ENCODE results near the gene CTF1. TPM values are rescaled to one million over a fixed set of nuclear protein-coding genes. Genes with fewer than 3 reads are reported as not detected.

The CTF1 gene
- total RNA-seq, 4 donors from 2014 or later: 2.6 to 7.5 (median 5.6) TPM

DNA sequence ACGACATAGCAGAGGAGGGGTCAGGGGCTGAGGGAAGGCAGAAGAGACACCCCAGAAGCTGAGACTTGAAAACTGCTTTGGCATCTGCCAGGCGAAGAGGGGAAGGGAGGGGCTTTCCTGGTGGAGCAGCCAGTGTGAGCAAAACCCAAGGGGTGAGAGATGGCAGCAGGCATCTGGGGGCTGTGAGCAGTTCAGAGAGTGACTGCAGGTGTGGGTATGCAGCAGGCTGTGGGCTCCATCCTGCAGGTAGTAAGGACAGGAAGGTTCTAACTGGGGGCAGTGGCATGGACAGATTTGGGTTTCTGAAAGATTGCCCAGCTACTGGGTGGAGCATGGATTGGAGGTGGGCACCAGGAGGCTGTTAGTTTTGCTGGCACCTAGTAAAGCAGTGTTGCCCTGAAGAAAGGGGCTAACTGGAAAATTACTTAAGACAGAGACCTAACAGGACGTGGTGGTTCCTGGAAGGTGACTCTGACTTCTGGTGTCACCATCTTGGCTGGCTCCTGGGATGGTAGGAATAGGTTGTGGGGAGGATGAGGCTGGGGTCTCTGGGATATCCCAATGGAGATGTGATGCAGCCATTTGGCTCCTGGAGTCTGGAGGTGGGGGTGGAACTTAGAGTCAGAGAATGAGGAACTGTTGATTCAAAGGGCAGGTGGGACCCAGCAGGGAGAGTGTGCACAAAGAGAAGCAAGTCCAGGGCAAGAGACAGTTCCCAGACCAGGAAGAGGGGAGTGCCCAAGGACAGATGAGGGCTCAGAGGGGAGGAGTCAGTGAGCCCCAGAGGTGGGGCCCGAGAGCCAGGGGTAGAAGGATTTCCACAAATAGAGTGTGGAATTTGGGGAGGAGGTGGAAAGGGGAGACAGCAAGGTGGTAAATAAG is 13.7 kb upstream of the CTF1 start:
- Histone ChIP-seq H3K27me3 (no peaks in the 10 kb centered on the region), H3K4me1 (peaks cover 0 to 4% of the 10 kb centered on the region in 2 donors), H3K9me3 (no peaks in the 10 kb centered on the region), H3K36me3 (peaks cover 0 to 3% of the 10 kb centered on the region in 2 donors), H3K4me3 (replicated peaks in 1 of 3) (no peak overlapping the region), H3K27ac (peak overlapping the region in 1 of 3 donors; percentile 38)
- intact Hi-C loops (cut with DNase I): no loop called here
- TF ChIP-seq, protein P1, sequence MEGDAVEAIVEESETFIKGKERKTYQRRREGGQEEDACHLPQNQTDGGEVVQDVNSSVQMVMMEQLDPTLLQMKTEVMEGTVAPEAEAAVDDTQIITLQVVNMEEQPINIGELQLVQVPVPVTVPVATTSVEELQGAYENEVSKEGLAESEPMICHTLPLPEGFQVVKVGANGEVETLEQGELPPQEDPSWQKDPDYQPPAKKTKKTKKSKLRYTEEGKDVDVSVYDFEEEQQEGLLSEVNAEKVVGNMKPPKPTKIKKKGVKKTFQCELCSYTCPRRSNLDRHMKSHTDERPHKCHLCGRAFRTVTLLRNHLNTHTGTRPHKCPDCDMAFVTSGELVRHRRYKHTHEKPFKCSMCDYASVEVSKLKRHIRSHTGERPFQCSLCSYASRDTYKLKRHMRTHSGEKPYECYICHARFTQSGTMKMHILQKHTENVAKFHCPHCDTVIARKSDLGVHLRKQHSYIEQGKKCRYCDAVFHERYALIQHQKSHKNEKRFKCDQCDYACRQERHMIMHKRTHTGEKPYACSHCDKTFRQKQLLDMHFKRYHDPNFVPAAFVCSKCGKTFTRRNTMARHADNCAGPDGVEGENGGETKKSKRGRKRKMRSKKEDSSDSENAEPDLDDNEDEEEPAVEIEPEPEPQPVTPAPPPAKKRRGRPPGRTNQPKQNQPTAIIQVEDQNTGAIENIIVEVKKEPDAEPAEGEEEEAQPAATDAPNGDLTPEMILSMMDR (IDR thresholded peaks at IDR 0.05): no peak
- DNase-seq: no peak
- WGBS, 2 donors: 80 to 85% methylated on average over 4 of the region's 4 CpGs

DNA sequence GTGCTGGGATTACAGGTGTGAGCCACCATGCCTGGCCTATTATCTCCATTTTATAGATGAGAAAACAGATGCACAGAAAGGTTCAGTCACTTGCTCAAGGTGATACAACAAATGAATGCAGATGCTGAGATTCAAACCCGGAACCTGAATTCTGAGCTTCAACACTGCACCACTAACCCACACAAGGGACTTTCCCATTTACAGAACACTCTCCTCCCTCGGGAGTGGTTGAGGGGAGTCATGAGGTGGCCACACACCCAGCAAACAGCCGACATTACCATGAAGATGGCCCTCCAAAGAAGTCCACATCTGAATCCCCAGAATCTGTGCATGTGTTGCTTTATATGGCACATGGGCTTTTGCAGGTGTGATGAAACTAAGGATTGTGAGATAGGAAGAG is 11.7 kb upstream of the CTF1 start:
- no peak for DNase-seq
- WGBS, 2 donors: 70 to 92% methylated on average over 3 of the region's 3 CpGs
- H3K27me3 ChIP-seq: no peaks in the 10 kb centered on the region
- intact Hi-C loops (cut with DNase I): no loop called here
- no peaks in the 10 kb centered on the region for H3K9me3 ChIP-seq
- TF ChIP-seq POLR2A (IDR thresholded peaks at IDR 0.05): no peak
- TF ChIP-seq, protein P1 (IDR thresholded peaks at IDR 0.05): no peak
- H3K4me1 ChIP-seq: peaks cover 0 to 10% of the 10 kb centered on the region in 2 donors
- H3K4me3 ChIP-seq (replicated peaks in 1 of 3): no peak overlapping the region
- no peaks in the 10 kb centered on the region for H3K36me3 ChIP-seq
- H3K27ac ChIP-seq: no peak overlapping the region

DNA sequence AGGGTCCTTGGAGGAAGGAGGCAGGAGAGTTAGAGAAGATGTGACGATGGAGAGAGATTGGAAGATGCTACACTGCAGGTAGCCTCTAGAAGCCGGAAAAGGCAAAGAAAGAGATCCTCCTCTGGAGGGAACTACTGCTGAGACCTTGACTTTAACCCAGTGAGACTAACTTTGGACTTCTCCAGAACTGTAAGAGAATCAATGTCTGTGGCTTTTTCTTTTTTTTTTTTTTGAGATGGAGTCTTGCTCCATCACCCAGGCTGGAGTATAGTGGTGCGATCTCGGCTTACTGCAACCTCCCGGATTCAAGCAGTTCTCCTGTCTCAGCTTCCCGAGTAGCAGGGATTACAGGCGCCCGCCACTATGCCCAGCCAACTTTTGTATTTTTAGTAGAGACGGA is 11.2 kb upstream of the CTF1 start:
- H3K27ac ChIP-seq: no peak overlapping the region
- H3K4me1 ChIP-seq: peaks cover 0 to 15% of the 10 kb centered on the region in 2 donors
- H3K4me3 ChIP-seq (replicated peaks in 1 of 3): no peak overlapping the region
- no peaks in the 10 kb centered on the region for H3K27me3 ChIP-seq
- no peaks in the 10 kb centered on the region for H3K36me3 ChIP-seq
- H3K9me3 ChIP-seq: no peaks in the 10 kb centered on the region
- intact Hi-C loops (cut with DNase I): no loop called here
- TF ChIP-seq, protein P1 (IDR thresholded peaks at IDR 0.05): no peak
- TF ChIP-seq POLR2A (IDR thresholded peaks at IDR 0.05): no peak
- DNase-seq: no peak
- WGBS, 2 donors: 91 to 92% methylated on average over 9 of the region's 9 CpGs

DNA sequence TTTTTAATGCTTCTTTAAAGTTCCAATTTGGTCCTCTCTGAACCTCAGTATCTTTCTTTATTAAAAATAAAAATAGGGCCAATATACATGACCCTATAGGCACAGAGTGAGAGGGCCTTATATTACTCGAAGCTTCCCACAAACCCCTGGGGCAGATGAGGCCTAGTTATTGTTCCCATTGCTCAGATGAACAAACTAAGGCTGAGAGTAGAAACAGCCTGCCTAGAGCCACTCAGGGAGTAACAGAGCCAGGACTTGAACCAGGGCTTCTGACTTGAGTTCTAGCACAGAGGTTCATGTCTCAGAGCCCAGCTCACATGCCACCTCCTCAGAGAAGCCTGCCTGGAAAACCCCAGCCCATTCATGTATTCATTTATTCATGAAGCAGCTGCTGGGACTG is 10.3 kb upstream of the CTF1 start:
- no peak for DNase-seq
- Histone ChIP-seq H3K27me3 (no peaks in the 10 kb centered on the region), H3K4me3 (replicated peaks in 1 of 3) (no peak overlapping the region), H3K9me3 (no peaks in the 10 kb centered on the region), H3K36me3 (no peaks in the 10 kb centered on the region), H3K27ac (no peak overlapping the region), H3K4me1 (peaks cover 0 to 15% of the 10 kb centered on the region in 2 donors)
- WGBS, 2 donors: 89 to 94% methylated on average over 1 of the region's 1 CpG
- TF ChIP-seq, protein P1 (IDR thresholded peaks at IDR 0.05): no peak
- TF ChIP-seq POLR2A (IDR thresholded peaks at IDR 0.05): no peak
- intact Hi-C loops (cut with DNase I): no loop called here

DNA sequence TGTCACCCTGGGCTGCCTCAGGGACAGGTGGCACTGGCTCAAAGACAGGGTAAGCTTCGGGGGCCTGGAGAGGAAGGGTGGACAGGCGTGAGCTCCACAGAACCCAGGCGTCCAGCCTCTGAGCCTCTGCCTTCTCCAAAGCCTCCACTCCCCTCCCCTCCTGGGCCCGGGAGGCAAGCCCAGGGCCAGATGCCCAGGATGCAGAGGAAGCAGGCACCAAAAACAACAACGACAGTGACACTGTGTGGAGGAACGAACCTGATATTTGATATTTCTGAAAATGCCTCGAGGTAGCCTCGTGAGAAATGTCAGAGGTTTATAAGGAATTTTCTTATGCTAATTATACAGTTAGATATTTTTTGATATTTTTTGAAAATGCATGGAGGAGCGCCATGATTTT is 8.5 kb upstream of the CTF1 start:
- no peaks in the 10 kb centered on the region for H3K36me3 ChIP-seq

More for the DNA sequence above, 8.5 kb upstream of the CTF1 start:
- Histone ChIP-seq H3K27ac (peak overlapping the region in 2 of 3 donors; percentile 17 to 21), H3K4me1 (peaks cover 2 to 18% of the 10 kb centered on the region in 2 donors), H3K9me3 (no peaks in the 10 kb centered on the region), H3K27me3 (no peaks in the 10 kb centered on the region), H3K4me3 (replicated peaks in 1 of 3) (no peak overlapping the region)
- no peak for DNase-seq
- WGBS, 2 donors: 80 to 86% methylated on average over 9 of the region's 9 CpGs
- intact Hi-C loops (cut with DNase I): no loop called here
- TF ChIP-seq, protein P1 (IDR thresholded peaks at IDR 0.05): no peak
- TF ChIP-seq POLR2A (IDR thresholded peaks at IDR 0.05): no peak
